ENCODE measurements around the gene HAUS6.
"Not testable (repeated sequence)": the region's sequence is repeated elsewhere in the genome, so short reads cannot be mapped to it uniquely, and the experiment has no call there.

HAUS6 gene

GRCh38 chr9:19113964-19114679 is 11.4 kb upstream of the HAUS6 start:
- no peaks in the 10 kb centered on the region for H3K27me3 ChIP-seq (ENCODE audit: control insufficient read depth, insufficient read depth, low read length)
- no peak overlapping the region for H3K27ac ChIP-seq (ENCODE audit: low read depth, low read length)
- peaks cover 3% of the 10 kb centered on the region for H3K36me3 ChIP-seq (ENCODE audit: control insufficient read depth, insufficient read depth, low read length)
- H3K4me3 ChIP-seq (ENCODE audit: low read length) = no peak overlapping the region
- H3K9ac ChIP-seq (ENCODE audit: low read length) = no peak overlapping the region
- H3K4me1 ChIP-seq (ENCODE audit: control insufficient read depth, insufficient read depth, low read length) = no peaks in the 10 kb centered on the region

DNA sequence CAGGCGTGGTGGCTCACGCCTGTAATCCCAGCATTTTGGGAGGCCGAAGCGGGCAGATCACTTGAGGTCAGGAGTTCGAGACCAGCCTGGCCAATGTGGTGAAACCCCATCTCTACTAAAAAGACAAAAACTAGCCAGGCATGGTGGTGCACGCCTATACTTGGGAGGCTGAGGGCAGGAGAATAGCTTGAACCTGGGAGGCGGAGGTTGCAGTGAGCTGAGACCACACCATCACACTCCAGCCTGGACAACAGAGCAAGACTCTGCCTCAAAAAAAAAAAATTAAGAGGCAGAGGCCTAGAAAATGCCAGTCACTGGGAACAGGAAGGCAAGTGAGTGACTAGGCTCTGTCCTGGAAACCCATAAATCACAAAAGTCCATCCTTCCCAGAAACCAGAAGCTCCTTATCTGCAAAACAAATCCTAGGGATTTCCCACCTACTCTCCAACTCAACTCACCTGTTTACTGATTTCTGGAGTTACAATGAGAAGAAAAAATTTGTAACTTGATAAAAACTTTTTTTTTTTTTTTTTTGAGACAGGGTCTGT is 10.4 kb upstream of the HAUS6 start:
- not testable (repeated sequence) for H3K36me3 ChIP-seq (ENCODE audit: control insufficient read depth, insufficient read depth, low read length); H3K27ac ChIP-seq (ENCODE audit: low read depth, low read length)

DNA sequence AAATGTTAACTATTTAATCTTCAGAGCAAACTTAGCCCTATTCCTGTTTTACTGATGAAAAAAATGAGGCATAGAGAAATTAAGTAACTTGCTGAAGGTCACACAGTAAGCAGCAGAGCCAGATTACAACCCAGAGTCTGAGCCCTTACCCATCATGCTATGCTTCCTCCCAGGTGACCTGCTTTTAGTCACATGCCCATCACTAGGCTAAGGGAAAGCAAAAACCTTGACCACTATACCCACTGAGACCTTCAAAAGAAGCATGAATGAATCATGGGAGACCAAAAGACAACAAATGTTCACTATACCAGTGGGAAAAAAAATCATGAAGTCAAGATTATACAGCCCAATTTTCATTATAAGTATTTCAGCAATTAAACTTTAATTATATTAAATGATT is 5.3 kb upstream of the HAUS6 start:
- Histone ChIP-seq H3K4me3 (ENCODE audit: low read length) (no peak overlapping the region), H3K9ac (ENCODE audit: low read length) (no peak overlapping the region), H3K27ac (ENCODE audit: low read depth, low read length) (no peak overlapping the region), H3K27me3 (ENCODE audit: control insufficient read depth, insufficient read depth, low read length) (no peaks in the 10 kb centered on the region), H3K4me1 (ENCODE audit: control insufficient read depth, insufficient read depth, low read length) (no peaks in the 10 kb centered on the region), H3K36me3 (ENCODE audit: control insufficient read depth, insufficient read depth, low read length) (no peaks in the 10 kb centered on the region)

More for the DNA sequence above, 10.4 kb upstream of the HAUS6 start:
- not testable (repeated sequence) for H3K9ac ChIP-seq (ENCODE audit: low read length); H3K4me1 ChIP-seq (ENCODE audit: control insufficient read depth, insufficient read depth, low read length); H3K27me3 ChIP-seq (ENCODE audit: control insufficient read depth, insufficient read depth, low read length); H3K4me3 ChIP-seq (ENCODE audit: low read length)

DNA sequence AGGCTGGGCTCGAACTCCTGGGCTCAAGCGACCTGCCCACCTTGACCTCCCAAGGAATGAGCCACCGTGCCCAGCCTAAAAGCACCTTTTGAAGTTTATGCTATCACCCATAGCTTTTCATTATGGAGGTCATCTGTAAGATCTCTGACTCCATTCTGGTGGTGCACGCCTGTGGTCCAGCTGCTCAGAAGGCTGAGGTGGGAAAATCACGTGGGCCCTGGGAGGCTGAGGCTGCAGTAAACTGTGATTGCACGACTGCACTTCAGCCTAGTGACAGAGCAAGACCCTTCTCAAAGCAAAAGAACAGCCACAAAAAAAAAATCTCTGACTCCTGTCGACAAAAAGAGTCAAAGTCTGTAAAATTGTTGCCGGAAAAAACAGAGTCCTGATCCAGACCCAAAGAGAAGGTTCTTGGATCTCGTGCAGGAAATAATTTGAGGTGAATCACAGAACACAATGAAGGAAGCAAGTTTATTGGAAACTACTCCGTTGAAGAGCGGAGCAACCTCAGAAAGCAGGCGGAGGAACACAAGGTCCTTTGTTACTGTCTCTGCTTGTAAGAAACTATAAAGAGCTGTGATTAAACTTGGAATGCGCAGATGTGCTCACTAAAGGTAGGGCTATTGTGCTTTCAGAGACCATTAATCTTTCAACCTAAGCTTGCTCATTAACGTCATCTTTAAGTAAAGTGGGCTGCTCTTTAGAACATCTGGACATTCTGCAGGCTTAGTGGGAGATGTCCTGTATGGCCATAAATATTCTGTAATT is 2.0 kb upstream of the HAUS6 start:
- no peaks in the 10 kb centered on the region for H3K36me3 ChIP-seq (ENCODE audit: control insufficient read depth, insufficient read depth, low read length)
- H3K27me3 ChIP-seq (ENCODE audit: control insufficient read depth, insufficient read depth, low read length) = no peaks in the 10 kb centered on the region
- H3K4me3 ChIP-seq (ENCODE audit: low read length) = peak overlapping the region; percentile 27
- H3K27ac ChIP-seq (ENCODE audit: low read depth, low read length) = peak overlapping the region; percentile 66
- peaks cover 2% of the 10 kb centered on the region for H3K4me1 ChIP-seq (ENCODE audit: control insufficient read depth, insufficient read depth, low read length)
- H3K9ac ChIP-seq (ENCODE audit: low read length) = no peak overlapping the region

DNA sequence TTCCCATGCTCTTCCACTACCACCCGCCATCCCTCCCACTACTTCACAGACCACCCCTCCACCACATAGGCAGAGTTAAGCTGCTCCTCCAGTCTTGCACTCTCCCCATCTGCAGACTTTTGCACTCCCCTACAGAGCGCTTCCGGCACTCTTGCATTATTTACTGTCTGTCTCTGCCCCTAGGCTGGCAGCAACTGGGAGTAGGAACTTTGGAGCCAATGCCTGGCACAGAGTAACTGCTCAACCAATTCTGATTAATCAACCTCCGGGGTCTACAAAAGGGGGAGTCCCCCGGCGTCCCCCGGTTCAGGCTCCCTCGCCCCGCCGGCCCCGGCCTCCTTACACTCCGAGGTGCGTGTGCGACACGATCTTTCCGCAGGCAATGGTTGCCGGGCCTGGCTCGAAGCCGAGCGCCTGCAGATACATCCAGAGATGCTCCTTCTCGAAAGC is 498 bp downstream of the HAUS6 start:
- Histone ChIP-seq H3K4me1 (ENCODE audit: control insufficient read depth, insufficient read depth, low read length) (peaks cover 2% of the 10 kb centered on the region), H3K27me3 (ENCODE audit: control insufficient read depth, insufficient read depth, low read length) (no peaks in the 10 kb centered on the region), H3K4me3 (ENCODE audit: low read length) (peak overlapping the region; percentile 76), H3K9ac (ENCODE audit: low read length) (peak overlapping the region; percentile 42), H3K27ac (ENCODE audit: low read depth, low read length) (peak overlapping the region; percentile 89), H3K36me3 (ENCODE audit: control insufficient read depth, insufficient read depth, low read length) (no peaks in the 10 kb centered on the region)

DNA sequence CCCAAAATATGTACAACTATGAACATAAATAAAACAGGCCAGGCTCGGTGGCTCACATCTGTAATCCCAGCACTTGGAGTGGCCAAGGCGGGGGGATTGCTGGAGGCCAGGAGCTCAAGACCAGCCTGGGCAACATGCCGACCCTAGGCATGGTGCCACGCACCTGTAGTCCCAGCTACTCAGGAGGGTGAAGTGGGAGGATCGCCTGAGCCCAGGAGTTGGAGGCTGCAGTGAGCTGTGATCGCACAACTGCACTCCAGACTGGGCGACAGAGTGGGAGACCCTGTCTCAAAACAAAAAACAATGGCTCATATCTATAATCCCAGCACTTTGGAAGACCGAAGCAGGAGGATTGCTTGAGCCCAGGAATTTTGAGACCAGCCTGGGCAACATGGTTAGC is 1.5 kb downstream of the HAUS6 start:
- Histone ChIP-seq H3K4me3 (ENCODE audit: low read length) (peak overlapping the region; percentile 27), H3K36me3 (ENCODE audit: control insufficient read depth, insufficient read depth, low read length) (no peaks in the 10 kb centered on the region), H3K4me1 (ENCODE audit: control insufficient read depth, insufficient read depth, low read length) (peaks cover 2% of the 10 kb centered on the region), H3K27me3 (ENCODE audit: control insufficient read depth, insufficient read depth, low read length) (no peaks in the 10 kb centered on the region), H3K9ac (ENCODE audit: low read length) (no peak overlapping the region), H3K27ac (ENCODE audit: low read depth, low read length) (no peak overlapping the region)

DNA sequence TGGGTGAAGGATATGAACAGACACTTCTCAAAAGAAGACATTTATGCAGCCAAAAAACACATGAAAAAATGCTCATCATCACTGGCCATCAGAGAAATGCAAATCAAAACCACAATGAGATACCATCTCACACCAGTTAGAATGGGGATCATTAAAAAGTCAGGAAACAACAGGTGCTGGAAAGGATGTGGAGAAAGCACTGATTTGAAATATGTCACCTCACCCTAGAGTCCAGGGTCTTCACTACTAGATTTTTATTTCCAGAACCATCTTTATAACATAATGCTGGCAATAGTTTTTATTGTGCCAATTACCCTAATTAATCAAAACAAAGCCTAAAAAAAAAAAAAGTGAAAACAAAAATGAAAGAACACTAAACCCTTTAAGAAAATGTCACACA is 5.3 kb downstream of the HAUS6 start:
- not testable (repeated sequence) for H3K4me1 ChIP-seq (ENCODE audit: control insufficient read depth, insufficient read depth, low read length); H3K27me3 ChIP-seq (ENCODE audit: control insufficient read depth, insufficient read depth, low read length); H3K36me3 ChIP-seq (ENCODE audit: control insufficient read depth, insufficient read depth, low read length); H3K27ac ChIP-seq (ENCODE audit: low read depth, low read length); H3K4me3 ChIP-seq (ENCODE audit: low read length); H3K9ac ChIP-seq (ENCODE audit: low read length)

DNA sequence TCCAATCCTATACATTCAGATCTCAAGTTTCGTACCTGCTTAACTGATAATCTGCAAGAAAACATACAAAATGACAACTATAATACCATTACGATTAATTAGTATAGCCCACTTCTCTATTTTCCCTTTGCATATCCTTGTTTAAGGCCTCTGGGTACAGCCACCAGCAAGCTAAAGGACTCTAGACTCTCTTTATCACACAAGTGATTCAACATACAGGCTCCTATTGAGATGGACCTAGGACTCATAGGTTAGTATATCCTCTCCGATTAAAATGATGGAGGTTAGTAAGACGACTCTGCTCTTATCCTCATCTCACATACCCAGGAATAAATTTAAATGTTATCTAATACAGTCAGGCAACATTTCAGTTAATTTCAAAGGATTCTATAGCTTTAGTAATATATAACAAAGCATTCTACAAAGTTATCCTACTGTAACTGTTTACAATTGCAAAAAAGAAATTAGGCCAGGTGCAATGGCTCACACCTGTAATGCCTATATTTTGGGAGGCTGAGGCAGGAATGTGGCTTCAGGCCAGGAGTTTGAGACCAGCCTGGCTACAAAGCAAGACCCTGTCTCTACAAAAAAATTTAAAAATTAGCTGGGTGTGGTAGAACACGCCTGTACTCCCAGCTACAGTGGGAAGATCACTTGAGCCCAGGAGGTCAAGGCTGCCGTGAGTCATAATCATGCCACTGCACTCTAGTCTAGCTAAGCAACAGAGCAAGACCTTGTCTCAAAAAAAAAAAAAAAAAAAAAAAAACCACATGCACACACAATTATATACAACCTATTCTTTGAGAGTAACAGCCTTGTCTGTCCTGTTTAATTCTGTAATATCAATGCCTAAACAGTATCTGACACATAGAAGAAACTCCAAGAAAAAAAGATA is 15.4 kb downstream of the HAUS6 start:
- H3K27ac ChIP-seq (ENCODE audit: low read depth, low read length) = no peak overlapping the region
- H3K4me1 ChIP-seq (ENCODE audit: control insufficient read depth, insufficient read depth, low read length) = no peaks in the 10 kb centered on the region
- no peak overlapping the region for H3K9ac ChIP-seq (ENCODE audit: low read length)
- no peak overlapping the region for H3K4me3 ChIP-seq (ENCODE audit: low read length)
- peaks cover 6% of the 10 kb centered on the region for H3K36me3 ChIP-seq (ENCODE audit: control insufficient read depth, insufficient read depth, low read length)
- H3K27me3 ChIP-seq (ENCODE audit: control insufficient read depth, insufficient read depth, low read length) = no peaks in the 10 kb centered on the region

DNA sequence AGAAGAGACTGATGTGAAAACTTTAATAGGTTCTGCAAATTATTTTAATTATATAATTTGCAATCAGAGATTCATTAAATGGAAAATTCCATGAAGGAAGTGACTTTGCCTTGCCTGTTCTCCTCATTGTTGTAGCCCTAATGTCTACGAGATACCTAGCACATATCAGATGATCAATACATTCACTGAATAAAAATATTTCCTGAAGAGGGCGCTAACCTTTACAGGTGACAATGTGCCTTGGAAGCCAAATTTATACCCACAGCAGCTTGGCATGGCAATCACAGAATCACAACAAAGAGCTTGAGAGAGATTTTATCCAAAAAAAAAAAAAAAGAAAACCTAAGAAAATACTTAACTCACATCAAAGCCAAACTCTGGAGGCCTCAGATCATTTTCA is 17.4 kb downstream of the HAUS6 start:
- Histone ChIP-seq H3K36me3 (ENCODE audit: control insufficient read depth, insufficient read depth, low read length) (no peaks in the 10 kb centered on the region), H3K27me3 (ENCODE audit: control insufficient read depth, insufficient read depth, low read length) (no peaks in the 10 kb centered on the region), H3K4me1 (ENCODE audit: control insufficient read depth, insufficient read depth, low read length) (no peaks in the 10 kb centered on the region), H3K9ac (ENCODE audit: low read length) (no peak overlapping the region), H3K4me3 (ENCODE audit: low read length) (no peak overlapping the region), H3K27ac (ENCODE audit: low read depth, low read length) (no peak overlapping the region)

GRCh38 chr9:19074836-19075235 is 27.9 kb downstream of the HAUS6 start:
- Histone ChIP-seq H3K4me1 (ENCODE audit: control insufficient read depth, insufficient read depth, low read length) (no peaks in the 10 kb centered on the region), H3K36me3 (ENCODE audit: control insufficient read depth, insufficient read depth, low read length) (peaks cover 3% of the 10 kb centered on the region), H3K4me3 (ENCODE audit: low read length) (no peak overlapping the region), H3K9ac (ENCODE audit: low read length) (no peak overlapping the region), H3K27ac (ENCODE audit: low read depth, low read length) (no peak overlapping the region), H3K27me3 (ENCODE audit: control insufficient read depth, insufficient read depth, low read length) (no peaks in the 10 kb centered on the region)

GRCh38 chr9:19074229-19074628 is 28.5 kb downstream of the HAUS6 start:
- Histone ChIP-seq H3K27ac (ENCODE audit: low read depth, low read length) (no peak overlapping the region), H3K4me1 (ENCODE audit: control insufficient read depth, insufficient read depth, low read length) (no peaks in the 10 kb centered on the region), H3K36me3 (ENCODE audit: control insufficient read depth, insufficient read depth, low read length) (peaks cover 5% of the 10 kb centered on the region), H3K9ac (ENCODE audit: low read length) (no peak overlapping the region), H3K27me3 (ENCODE audit: control insufficient read depth, insufficient read depth, low read length) (no peaks in the 10 kb centered on the region), H3K4me3 (ENCODE audit: low read length) (no peak overlapping the region)

DNA sequence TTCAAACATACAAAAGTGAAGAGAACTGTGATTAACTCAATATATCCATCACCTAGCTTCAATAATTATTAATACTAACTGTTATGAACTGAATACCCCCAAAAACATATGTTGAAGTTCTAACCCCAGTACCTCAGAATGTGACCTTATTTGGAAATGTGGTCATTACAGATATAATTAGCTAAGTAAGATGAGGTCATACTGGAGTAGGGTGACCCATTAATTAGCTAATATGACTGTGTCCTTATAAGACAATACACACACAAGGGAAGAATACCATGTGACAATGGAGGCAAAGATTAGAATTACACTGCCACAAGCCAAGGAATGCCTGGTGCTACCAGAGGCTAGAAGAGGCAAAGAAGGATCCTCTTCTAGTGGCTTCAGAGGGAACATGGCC is 45.7 kb downstream of the HAUS6 start:
- peaks cover 3% of the 10 kb centered on the region for H3K36me3 ChIP-seq (ENCODE audit: control insufficient read depth, insufficient read depth, low read length)
- no peak overlapping the region for H3K27ac ChIP-seq (ENCODE audit: low read depth, low read length)
- H3K9ac ChIP-seq (ENCODE audit: low read length) = no peak overlapping the region
- H3K27me3 ChIP-seq (ENCODE audit: control insufficient read depth, insufficient read depth, low read length) = no peaks in the 10 kb centered on the region
- no peak overlapping the region for H3K4me3 ChIP-seq (ENCODE audit: low read length)
- no peaks in the 10 kb centered on the region for H3K4me1 ChIP-seq (ENCODE audit: control insufficient read depth, insufficient read depth, low read length)
